ENCODE measurements around the gene ROR1. TPM values are rescaled to one million over a fixed set of nuclear protein-coding genes. Genes with fewer than 3 reads are reported as not detected.

The ROR1 gene
- total RNA-seq, 1 experiment from 2014 or later, result 33.8 TPM

DNA sequence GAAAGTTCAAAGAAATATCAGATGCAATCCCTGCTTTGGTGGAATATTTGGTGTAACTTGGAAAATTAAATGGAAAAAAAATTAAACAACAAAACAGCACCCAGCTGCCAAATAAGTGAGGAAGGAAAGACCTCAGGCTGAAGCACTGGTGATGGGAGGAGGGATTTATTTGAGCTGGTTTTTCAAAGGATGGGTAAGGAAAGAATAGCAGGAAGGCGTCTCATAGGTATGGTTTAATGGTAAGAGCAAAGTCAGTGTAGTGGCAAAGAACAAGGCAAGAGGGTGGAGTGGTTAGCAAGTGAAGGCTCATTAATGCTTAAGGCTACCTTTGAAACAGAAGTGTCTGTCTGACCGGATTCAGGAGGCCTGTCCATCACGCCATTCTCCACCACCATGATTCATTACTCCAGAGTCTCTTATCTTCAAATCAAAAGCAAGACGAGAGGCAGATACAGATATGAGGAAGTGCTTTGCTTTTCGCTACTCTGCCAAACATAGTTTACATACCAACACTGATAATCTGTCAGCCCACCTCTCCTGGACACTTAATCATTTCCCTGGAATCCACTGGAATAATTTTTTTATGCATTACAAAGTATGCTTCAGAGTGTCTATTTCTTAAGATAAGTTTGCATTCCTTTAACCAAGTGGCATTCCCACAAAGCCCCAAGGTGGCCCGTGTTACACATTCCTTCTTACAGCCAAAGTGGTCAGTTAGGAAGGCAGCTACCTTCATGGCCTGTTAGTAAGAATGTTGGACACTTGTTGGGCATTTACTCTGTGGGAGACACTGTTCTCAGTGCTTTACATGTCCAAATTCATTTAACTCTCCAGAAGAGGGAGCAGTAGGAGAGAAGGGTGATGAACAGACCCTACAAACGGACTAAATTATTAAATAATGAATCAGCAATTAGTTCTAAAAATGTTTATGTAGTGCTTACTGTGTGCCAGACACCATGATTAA lies 146.6 kb downstream of the ROR1 start:
- BruUV-seq (replicated peaks), result no TSS peak
- H3K9me3 Mint-ChIP-seq (ENCODE audit: low read depth, unreplicated experiment), result no peaks in the 10 kb centered on the region
- CTCF ChIA-PET, result interaction anchor here (0.6 to 2.1 kb wide), 10 partner anchors 9 to 246 kb away, joined by 3 to 12 read pairs (median 6); partner anchors contain the start of gene ROR1
- TF ChIP-seq, protein P1, sequence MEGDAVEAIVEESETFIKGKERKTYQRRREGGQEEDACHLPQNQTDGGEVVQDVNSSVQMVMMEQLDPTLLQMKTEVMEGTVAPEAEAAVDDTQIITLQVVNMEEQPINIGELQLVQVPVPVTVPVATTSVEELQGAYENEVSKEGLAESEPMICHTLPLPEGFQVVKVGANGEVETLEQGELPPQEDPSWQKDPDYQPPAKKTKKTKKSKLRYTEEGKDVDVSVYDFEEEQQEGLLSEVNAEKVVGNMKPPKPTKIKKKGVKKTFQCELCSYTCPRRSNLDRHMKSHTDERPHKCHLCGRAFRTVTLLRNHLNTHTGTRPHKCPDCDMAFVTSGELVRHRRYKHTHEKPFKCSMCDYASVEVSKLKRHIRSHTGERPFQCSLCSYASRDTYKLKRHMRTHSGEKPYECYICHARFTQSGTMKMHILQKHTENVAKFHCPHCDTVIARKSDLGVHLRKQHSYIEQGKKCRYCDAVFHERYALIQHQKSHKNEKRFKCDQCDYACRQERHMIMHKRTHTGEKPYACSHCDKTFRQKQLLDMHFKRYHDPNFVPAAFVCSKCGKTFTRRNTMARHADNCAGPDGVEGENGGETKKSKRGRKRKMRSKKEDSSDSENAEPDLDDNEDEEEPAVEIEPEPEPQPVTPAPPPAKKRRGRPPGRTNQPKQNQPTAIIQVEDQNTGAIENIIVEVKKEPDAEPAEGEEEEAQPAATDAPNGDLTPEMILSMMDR (IDR thresholded peaks at IDR 0.05; ENCODE audit: unreplicated experiment), result no peak
- H3K4me1 Mint-ChIP-seq (ENCODE audit: low read depth, unreplicated experiment), result peaks cover 86% of the 10 kb centered on the region
- intact Hi-C loops (cut with micrococcal nuclease; ENCODE audit: unreplicated experiment), result loop anchor here (1.0 to 5.0 kb wide), 6 partner anchors 87 to 322 kb away; partner anchors contain the start of gene ROR1
- peak; percentile 63 for DNase-seq
- peak overlapping the region; percentile 56 for H3K27ac Mint-ChIP-seq (ENCODE audit: unreplicated experiment)
- H3K27me3 Mint-ChIP-seq (ENCODE audit: unreplicated experiment), result no peaks in the 10 kb centered on the region
- H3K4me3 Mint-ChIP-seq (ENCODE audit: low read depth, unreplicated experiment), result peak overlapping the region; percentile 3
- peaks cover 20% of the 10 kb centered on the region for H3K36me3 Mint-ChIP-seq (ENCODE audit: insufficient read depth, unreplicated experiment)

DNA sequence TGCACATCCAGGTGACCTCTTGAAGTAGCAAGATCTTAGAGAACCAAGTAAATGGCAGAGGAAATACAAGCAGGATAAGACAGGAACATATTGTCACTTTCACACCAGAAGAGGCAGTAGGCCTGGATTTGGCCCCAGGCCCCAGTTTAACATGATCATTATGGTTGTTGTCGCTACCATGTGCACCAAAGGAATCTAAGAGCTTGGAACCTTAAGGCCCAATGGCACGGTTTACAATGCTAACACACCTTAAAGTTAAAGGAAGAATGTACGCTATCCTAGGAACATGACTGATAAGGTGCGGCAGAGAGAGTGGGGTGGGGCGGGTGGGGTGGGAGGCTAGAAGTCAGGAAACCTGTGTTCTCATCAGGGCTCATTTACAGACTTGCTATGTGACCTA lies 147.5 kb downstream of the ROR1 start:
- no TSS peak for BruUV-seq (replicated peaks)
- TF ChIP-seq, protein P1 (IDR thresholded peaks at IDR 0.05; ENCODE audit: unreplicated experiment), result no peak
- Mint-ChIP-seq H3K4me1 (ENCODE audit: low read depth, unreplicated experiment) (peaks cover 76% of the 10 kb centered on the region), H3K36me3 (ENCODE audit: insufficient read depth, unreplicated experiment) (peaks cover 20% of the 10 kb centered on the region), H3K27ac (ENCODE audit: unreplicated experiment) (peak overlapping the region; percentile 56), H3K9me3 (ENCODE audit: low read depth, unreplicated experiment) (no peaks in the 10 kb centered on the region), H3K4me3 (ENCODE audit: low read depth, unreplicated experiment) (peak overlapping the region; percentile 3), H3K27me3 (ENCODE audit: unreplicated experiment) (no peaks in the 10 kb centered on the region)
- CTCF ChIA-PET, result interaction anchor here (0.9 to 2.1 kb wide), 8 partner anchors 15 to 247 kb away, joined by 3 to 12 read pairs (median 8); partner anchors contain the start of gene ROR1
- intact Hi-C loops (cut with micrococcal nuclease; ENCODE audit: unreplicated experiment), result loop anchor here (2.0 to 5.0 kb wide), 4 partner anchors 147 to 321 kb away; partner anchors contain the start of gene ROR1
- DNase-seq, result no peak

DNA sequence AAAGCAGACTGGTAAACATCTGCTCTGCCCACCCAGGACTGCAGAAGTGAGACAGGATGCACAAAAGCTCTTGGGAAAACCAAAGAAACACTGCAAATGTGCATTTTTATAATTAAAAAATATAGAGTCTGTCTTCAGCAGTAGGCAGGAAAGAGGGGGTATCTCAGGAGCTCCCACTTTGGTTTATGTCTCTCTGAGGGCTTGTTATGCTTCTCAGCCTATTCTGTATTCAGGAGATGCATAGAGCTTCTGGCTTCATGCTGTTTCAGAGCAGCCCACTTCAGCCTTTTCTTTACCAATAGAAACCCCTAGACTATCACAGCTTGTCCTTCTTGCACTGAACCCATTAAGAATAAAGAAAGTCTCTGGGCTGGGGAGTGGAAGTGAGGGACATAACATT lies 148.0 kb downstream of the ROR1 start:
- intact Hi-C loops (cut with micrococcal nuclease; ENCODE audit: unreplicated experiment), result loop anchor here (2.0 to 5.0 kb wide), 4 partner anchors 147 to 320 kb away; partner anchors contain the start of gene ROR1
- TF ChIP-seq, protein P1 (IDR thresholded peaks at IDR 0.05; ENCODE audit: unreplicated experiment), result no peak
- Mint-ChIP-seq H3K27ac (ENCODE audit: unreplicated experiment) (peak overlapping the region; percentile 56), H3K36me3 (ENCODE audit: insufficient read depth, unreplicated experiment) (peaks cover 20% of the 10 kb centered on the region), H3K9me3 (ENCODE audit: low read depth, unreplicated experiment) (no peaks in the 10 kb centered on the region), H3K4me1 (ENCODE audit: low read depth, unreplicated experiment) (peaks cover 72% of the 10 kb centered on the region), H3K4me3 (ENCODE audit: low read depth, unreplicated experiment) (no peak overlapping the region), H3K27me3 (ENCODE audit: unreplicated experiment) (no peaks in the 10 kb centered on the region)
- BruUV-seq (replicated peaks), result no TSS peak
- CTCF ChIA-PET, result interaction anchor here (0.5 to 2.1 kb wide), 7 partner anchors 14 to 247 kb away, joined by 3 to 11 read pairs (median 6); partner anchors contain the start of gene ROR1
- DNase-seq, result no peak

DNA sequence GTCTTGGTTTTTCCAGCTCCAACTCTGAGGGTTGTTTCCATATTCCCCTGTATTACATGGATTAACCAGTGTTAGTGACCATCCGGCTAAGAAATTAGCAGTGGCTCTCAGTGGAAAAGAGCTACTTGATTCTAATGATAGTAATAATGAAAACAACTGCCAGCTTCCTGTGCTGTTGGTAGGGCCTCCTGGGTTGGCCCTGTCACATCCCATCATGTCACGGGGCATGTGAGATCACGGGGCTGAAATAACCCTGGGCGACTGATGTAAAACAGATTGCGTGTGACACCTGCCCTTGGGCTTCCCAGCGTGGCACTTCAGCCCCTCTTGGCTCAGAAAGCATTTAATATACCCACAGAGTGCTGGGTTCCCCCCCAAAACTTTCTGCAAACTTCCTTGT lies 149.0 kb downstream of the ROR1 start:
- BruUV-seq (replicated peaks), result no TSS peak
- TF ChIP-seq, protein P1 (IDR thresholded peaks at IDR 0.05; ENCODE audit: unreplicated experiment), result no peak
- Mint-ChIP-seq H3K27me3 (ENCODE audit: unreplicated experiment) (no peaks in the 10 kb centered on the region), H3K9me3 (ENCODE audit: low read depth, unreplicated experiment) (no peaks in the 10 kb centered on the region), H3K36me3 (ENCODE audit: insufficient read depth, unreplicated experiment) (peaks cover 15% of the 10 kb centered on the region), H3K27ac (ENCODE audit: unreplicated experiment) (peak overlapping the region; percentile 66), H3K4me1 (ENCODE audit: low read depth, unreplicated experiment) (peaks cover 62% of the 10 kb centered on the region), H3K4me3 (ENCODE audit: low read depth, unreplicated experiment) (no peak overlapping the region)
- CTCF ChIA-PET, result interaction anchor here (0.8 to 1.4 kb wide), 3 partner anchors 8 to 231 kb away, joined by 3 to 6 read pairs (median 3); no protein-coding TSS in a partner anchor
- intact Hi-C loops (cut with micrococcal nuclease; ENCODE audit: unreplicated experiment), result loop anchor here (5.0 kb wide), 1 partner anchor 319 kb away; no protein-coding TSS in a partner anchor
- no peak for DNase-seq

All from Calu3 (cell line).